Stimulated activated CD4-positive, alpha-beta T cell treated with anti-CD3 and anti-CD28 coated beads, TNF-alpha, amount 100 ng/mL, for 48 hours (primary cell): ENCODE measurements around the gene DNM2.
"Not testable (repeated sequence)": the region's sequence is repeated elsewhere in the genome, so short reads cannot be mapped to it uniquely, and the experiment has no call there.

ENCODE experiments used
- DNase-seq, 3 donors: peaks; one replicate each; pipeline ENCODE4 v3.0.0-alpha.2; 2020; ENCODE audit warnings: low read depth in 3 of 3

The DNM2 gene

GRCh38 chr19:10751109-10751953 lies 33.5 kb downstream of the DNM2 start:
- DNase-seq = no peak

DNA sequence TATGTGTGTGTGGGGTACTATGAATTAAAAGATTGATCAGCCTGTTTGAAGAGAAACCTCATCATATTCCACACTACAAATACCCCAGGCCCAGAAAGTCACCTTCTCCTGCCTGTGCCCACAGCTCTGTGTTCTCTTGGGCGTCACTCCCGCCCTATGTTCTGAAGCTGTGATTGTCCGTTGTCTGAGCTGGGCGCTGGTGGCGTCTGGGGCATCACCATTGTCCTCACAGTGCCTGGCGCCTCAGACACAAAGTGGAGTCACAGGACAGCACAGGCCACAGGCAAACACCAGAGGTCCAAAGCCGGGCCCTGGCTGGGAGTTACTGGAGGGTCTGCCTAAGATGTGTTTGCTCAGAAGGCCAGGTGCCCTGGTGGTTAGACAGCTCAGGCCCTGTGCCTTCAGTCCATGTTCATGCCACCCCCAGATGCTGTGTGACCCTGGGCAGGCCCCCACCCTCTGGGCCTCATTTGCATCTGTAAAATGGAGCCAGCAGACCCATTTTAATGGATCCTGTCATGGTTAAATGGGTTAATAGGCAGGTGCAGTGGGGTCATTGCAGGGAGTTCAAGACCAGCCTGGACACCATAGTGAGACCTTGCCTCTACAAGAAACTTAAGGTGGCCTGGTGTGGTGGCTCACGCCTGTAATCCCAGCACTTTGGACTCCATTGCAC lies 34.5 kb downstream of the DNM2 start:
- no peak for DNase-seq

- DNase-seq = no peak
Observed at GRCh38 chr19:10752913-10753704, 35.2 kb downstream of the DNM2 start.

DNA sequence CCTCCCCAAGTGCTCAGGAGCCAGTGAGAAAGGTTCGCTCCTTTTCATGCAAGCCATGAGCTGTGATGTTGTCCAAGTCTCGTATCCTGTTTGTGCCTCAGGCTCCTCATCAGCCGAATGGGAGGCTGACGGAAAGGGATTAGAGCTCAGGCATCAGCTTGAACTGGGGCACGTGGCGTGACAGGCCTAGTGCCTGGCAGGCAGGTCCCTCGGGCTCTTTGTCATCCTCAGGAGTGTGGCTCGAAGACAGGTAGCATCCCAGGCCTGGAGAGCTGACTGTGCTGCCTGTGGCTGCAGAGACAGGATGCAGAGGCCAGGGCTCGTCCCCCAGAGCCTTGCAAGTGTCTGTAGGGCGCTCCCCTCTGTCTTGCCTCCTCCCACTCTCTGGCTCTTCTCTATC lies 38.5 kb downstream of the DNM2 start:
- DNase-seq = no peak

- no peak for DNase-seq
Observed at GRCh38 chr19:10756791-10757190, 38.9 kb downstream of the DNM2 start.

- not testable (repeated sequence) for DNase-seq
Observed at GRCh38 chr19:10758050-10758449, 40.2 kb downstream of the DNM2 start.

DNA sequence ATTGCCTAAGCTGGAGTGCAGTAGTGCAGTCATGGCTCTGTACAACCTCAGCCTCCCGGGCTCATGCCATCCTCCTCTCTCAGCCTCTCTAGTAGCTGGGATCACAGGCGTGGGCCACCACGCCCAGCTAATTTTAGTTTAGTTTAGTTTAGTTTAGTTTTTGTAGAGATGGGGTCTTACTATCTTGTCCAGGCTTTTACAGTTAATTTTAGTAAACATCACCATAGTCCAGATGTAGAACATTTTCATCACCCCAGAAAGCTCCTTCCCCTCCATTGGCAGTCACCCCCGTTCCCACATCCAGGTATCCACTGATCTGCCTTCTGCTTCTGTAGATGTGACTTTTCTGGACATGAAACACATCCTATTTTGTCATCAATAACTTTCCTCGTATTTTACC lies 41.1 kb downstream of the DNM2 start:
- DNase-seq = no peak

GRCh38 chr19:10760273-10760944 lies 42.5 kb downstream of the DNM2 start:
- DNase-seq = peak in 2 of 3 donors; percentile 12 to 31

- DNase-seq = no peak
Observed at GRCh38 chr19:10761443-10762250, 43.8 kb downstream of the DNM2 start.

GRCh38 chr19:10762656-10763055 lies 44.8 kb downstream of the DNM2 start:
- DNase-seq = no peak

- no peak for DNase-seq
Observed at GRCh38 chr19:10763411-10763810, 45.5 kb downstream of the DNM2 start.

DNA sequence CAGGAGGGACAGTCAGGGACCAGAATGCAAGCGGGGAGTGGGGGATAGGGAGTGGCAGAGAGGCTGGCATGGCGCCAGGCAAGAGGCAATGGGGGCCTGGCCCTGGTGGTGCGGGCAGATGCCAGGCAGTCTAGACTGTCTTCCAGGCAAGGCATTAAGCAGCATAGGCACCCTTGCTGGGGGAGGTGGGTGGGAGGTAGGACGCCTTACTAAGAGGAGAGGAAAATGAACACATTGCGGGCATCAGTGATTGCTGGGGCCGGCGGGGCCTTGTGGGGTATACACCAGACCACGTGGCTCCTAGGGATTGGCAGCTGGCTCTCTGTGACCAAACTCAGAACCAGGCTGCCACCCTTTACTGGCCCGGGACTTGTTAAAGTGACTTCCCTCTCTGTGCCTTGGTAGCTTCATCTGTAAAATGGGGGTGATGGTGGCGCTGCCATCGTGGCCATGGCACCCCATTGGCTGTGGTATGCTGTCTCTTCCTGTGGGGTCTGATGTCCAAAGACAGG lies 46.0 kb downstream of the DNM2 start:
- DNase-seq = no peak

GRCh38 chr19:10764340-10764894 lies 46.5 kb downstream of the DNM2 start:
- no peak for DNase-seq

DNA sequence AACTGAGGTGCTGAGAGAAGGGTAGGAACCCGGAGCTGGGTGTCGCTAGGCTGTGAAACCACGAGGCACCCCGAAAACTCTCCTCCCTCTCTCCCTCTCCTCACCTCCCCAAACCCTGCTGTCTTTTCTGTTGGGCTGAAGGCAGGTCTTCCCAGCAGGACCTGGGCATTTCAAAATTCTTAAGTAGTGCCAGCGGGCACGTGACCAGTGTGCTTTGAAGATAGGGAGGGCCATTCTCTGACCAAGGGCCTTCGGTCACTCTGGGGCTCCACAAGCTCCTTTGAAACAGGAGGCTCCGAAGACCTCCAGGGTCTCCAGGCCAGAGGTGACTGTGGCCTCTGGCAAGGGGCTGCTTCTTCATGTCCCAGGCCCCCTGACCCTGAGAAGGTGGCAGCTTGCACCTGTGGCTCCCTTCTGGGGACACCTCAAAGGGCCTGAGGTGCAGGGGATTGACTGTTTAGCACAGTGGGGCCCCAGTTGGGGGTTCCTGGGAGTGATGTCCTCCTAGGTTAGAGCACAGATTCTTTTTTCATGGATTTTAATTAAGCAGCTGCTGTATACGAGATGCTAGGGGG lies 48.3 kb downstream of the DNM2 start:
- no peak for DNase-seq

GRCh38 chr19:10766671-10767201 lies 48.9 kb downstream of the DNM2 start:
- DNase-seq = no peak

- no peak for DNase-seq
Observed at GRCh38 chr19:10767726-10768125, 49.8 kb downstream of the DNM2 start.

GRCh38 chr19:10768369-10768768 lies 50.5 kb downstream of the DNM2 start:
- no peak for DNase-seq

DNA sequence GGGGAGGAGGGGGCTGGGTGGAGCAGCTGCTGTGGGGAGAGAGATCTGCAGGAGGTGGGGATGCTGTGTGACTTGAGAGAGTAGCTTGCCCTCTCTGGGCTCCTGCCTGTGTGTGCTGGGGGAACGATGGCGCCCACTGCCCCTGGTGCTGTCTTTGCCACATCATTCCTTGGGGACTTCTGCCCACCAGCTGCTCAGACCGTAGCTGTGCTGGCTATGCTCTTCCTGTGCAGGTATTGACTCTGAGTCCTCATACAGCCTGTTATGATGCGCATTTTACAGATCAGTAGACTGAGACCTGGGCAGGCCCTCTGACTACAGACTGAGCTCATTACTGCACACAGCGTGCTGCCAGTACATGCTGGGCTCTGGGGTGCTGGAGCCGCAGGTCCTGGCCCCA lies 51.1 kb downstream of the DNM2 start:
- no peak for DNase-seq

DNA sequence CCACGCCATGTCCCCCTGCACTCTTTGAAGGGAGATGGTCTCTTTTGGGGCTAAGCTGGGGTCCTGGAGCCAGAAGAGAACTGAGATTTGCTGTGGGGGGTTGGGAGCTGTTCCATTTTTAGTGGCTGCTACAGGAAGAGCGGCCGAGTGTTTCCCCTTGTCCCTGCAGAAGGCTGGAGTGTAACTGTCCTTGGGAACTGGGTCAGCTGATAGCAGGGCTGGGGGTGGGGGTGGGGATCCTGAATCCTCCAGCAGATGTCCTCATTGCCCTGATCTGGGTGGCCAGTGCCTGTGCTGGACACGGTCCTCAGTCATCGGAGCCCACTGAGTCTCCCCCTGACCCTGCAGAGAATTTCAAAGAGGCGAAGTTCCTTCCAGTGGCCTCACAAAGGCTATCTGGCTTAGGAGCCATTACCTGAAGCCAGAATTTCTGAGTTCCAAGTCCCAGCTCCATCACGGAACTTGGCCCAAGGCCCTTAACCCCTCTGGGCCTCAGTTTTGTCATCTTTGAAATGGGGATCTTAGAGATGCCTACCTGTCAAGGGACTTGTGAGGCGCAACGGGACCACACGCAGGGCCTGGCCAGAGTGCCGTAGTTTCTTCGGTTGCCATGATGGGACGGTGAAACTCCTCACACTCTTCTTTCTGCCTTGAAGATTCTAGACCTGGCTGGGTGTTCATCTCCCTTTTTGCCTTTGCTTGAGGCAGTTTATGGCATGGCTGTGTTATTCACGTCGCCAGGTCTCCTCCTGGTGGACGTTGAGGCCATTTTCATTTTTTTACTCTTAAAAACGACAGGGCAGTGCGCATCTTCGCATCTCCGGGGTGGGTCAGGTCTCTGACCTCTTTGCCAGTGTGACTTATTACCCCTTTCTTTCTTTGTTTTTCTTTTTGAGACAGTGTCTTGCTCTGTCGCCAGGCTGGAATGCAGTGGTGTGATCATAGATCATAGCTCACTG lies 51.9 kb downstream of the DNM2 start:
- DNase-seq = no peak
